HUES48 (cell line): ENCODE data around the gene CBX4.
A peak's percentile ranks its signal among the peaks of the same experiment; 100 is the strongest.

Experiments used
- H3K27ac ChIP-seq: one replicate; pipeline ENCODE4 v1.7.0; 2013; ENCODE audit warnings: low read depth, low read length, inconsistent platforms
- H3K27me3 ChIP-seq: 2 replicates; pipeline ENCODE4 v1.6.1; 2013; ENCODE audit warnings: mild to moderate bottlenecking, low read length; ENCODE audit not compliant: control insufficient read depth, insufficient read depth
- H3K36me3 ChIP-seq: 2 replicates; pipeline ENCODE4 v1.6.1; 2013; ENCODE audit warnings: low read length; ENCODE audit not compliant: control insufficient read depth, insufficient read depth
- H3K4me1 ChIP-seq: 2 replicates; pipeline ENCODE4 v1.6.1; 2013; ENCODE audit warnings: mild to moderate bottlenecking, low read length; ENCODE audit not compliant: control insufficient read depth, insufficient read depth
- H3K4me3 ChIP-seq: 2 replicates; pipeline ENCODE4 v1.5.1; 2013; ENCODE audit warnings: mild to moderate bottlenecking, low read depth, low read length
- H3K9ac ChIP-seq: 2 replicates; pipeline ENCODE4 v1.6.1; 2013; ENCODE audit warnings: mild to moderate bottlenecking, low read depth, low read length, moderate library complexity
- H3K9me3 ChIP-seq: 2 replicates; pipeline ENCODE4 v1.6.1; 2013; ENCODE audit warnings: low read length; ENCODE audit not compliant: control insufficient read depth, insufficient read depth

CBX4 gene

GRCh38 chr17:79795795-79796443, 43.3 kb downstream of the CBX4 start:
- Histone ChIP-seq H3K27ac (no peak overlapping the region), H3K4me1 (peaks cover 28% of the 10 kb centered on the region), H3K9me3 (no peaks in the 10 kb centered on the region), H3K4me3 (peak overlapping the region; percentile 73; the same call in 1 of the 2 replicates), H3K36me3 (no peaks in the 10 kb centered on the region), H3K9ac (no peak overlapping the region), H3K27me3 (peaks cover 93% of the 10 kb centered on the region)

GRCh38 chr17:79794659-79795511, 44.4 kb downstream of the CBX4 start:
- Histone ChIP-seq H3K27me3 (peaks cover 93% of the 10 kb centered on the region), H3K4me3 (peak overlapping the region; percentile 32), H3K27ac (no peak overlapping the region), H3K4me1 (peaks cover 24% of the 10 kb centered on the region), H3K9ac (no peak overlapping the region), H3K36me3 (no peaks in the 10 kb centered on the region), H3K9me3 (no peaks in the 10 kb centered on the region)

GRCh38 chr17:79793924-79794304, 45.3 kb downstream of the CBX4 start:
- Histone ChIP-seq H3K27ac (no peak overlapping the region), H3K27me3 (peaks cover 93% of the 10 kb centered on the region), H3K9me3 (no peaks in the 10 kb centered on the region), H3K4me3 (peak overlapping the region; percentile 32; the same call in 1 of the 2 replicates), H3K36me3 (no peaks in the 10 kb centered on the region), H3K4me1 (peaks cover 28% of the 10 kb centered on the region), H3K9ac (no peak overlapping the region)

GRCh38 chr17:79792984-79793923, 46.0 kb downstream of the CBX4 start:
- Histone ChIP-seq H3K4me3 (peak overlapping the region; percentile 32), H3K9me3 (no peaks in the 10 kb centered on the region), H3K36me3 (no peaks in the 10 kb centered on the region), H3K4me1 (peaks cover 28% of the 10 kb centered on the region), H3K27me3 (peaks cover 93% of the 10 kb centered on the region), H3K27ac (no peak overlapping the region), H3K9ac (no peak overlapping the region)

- H3K27me3 ChIP-seq: peaks cover 94% of the 10 kb centered on the region
- H3K9ac ChIP-seq: no peak overlapping the region
- H3K4me1 ChIP-seq: peaks cover 28% of the 10 kb centered on the region
- no peaks in the 10 kb centered on the region for H3K36me3 ChIP-seq
- no peak overlapping the region for H3K27ac ChIP-seq
- no peak overlapping the region for H3K4me3 ChIP-seq
- no peaks in the 10 kb centered on the region for H3K9me3 ChIP-seq
Observed at GRCh38 chr17:79792341-79792871, 46.8 kb downstream of the CBX4 start.

GRCh38 chr17:79791735-79792161, 47.5 kb downstream of the CBX4 start:
- Histone ChIP-seq H3K27ac (no peak overlapping the region), H3K9ac (no peak overlapping the region), H3K27me3 (peaks cover 99% of the 10 kb centered on the region), H3K36me3 (no peaks in the 10 kb centered on the region), H3K9me3 (no peaks in the 10 kb centered on the region), H3K4me1 (peaks cover 28% of the 10 kb centered on the region), H3K4me3 (no peak overlapping the region)

- Histone ChIP-seq H3K27ac (no peak overlapping the region), H3K9me3 (no peaks in the 10 kb centered on the region), H3K4me3 (no peak overlapping the region), H3K4me1 (peaks cover 27% of the 10 kb centered on the region), H3K27me3 (peaks cover 93% of the 10 kb centered on the region), H3K9ac (no peak overlapping the region), H3K36me3 (0 out of 2 replicates have a peak, but pooled peaks cover under 1% of the 10 kb centered on the region)
Observed at GRCh38 chr17:79790805-79791734, 48.2 kb downstream of the CBX4 start.

- Histone ChIP-seq H3K9ac (no peak overlapping the region), H3K36me3 (peaks cover 9% of the 10 kb centered on the region), H3K4me3 (peak overlapping the region; percentile 59; the same call in 1 of the 2 replicates), H3K27ac (no peak overlapping the region), H3K9me3 (no peaks in the 10 kb centered on the region), H3K4me1 (peaks cover 24% of the 10 kb centered on the region), H3K27me3 (peaks cover 84% of the 10 kb centered on the region)
Observed at GRCh38 chr17:79789943-79790804, 49.1 kb downstream of the CBX4 start.
